PC-3 (cell line): ENCODE results near the gene SELENOI. TPM values are rescaled to one million over a fixed set of nuclear protein-coding genes. Genes with fewer than 3 reads are reported as not detected.
A peak's percentile ranks its signal among the peaks of the same experiment; 100 is the strongest.

Experiments
- ATAC-seq: fragments of 200-7000 bp; cut with Tn5 transposase; 2 replicates; pipeline ENCODE4 v1.9.1; 2020; ENCODE audit warnings: mild to moderate bottlenecking, moderate library complexity
- BruUV-seq: library from RNA; stranded (reverse); fragments of 400-500 nt; replicated peaks from 2 replicates; lab custom pipeline; 2021; lab: Mats Ljungman, UMichigan
- CTCF ChIA-PET: fragments of 300-600 bp; sonication (Branson Sonifier 250); formaldehyde crosslinking; loops from one replicate; lab custom pipeline; 2022; ENCODE audit warnings: antibody characterized with exemption; lab: Charles Lee
- POLR2A ChIA-PET: fragments of 300-600 bp; sonication (Branson Sonifier 250); formaldehyde crosslinking; loops from one replicate; lab custom pipeline; 2022; ENCODE audit warnings: antibody characterized with exemption; ENCODE audit not compliant: unreplicated experiment; lab: Charles Lee
- DNase-seq: peaks from one replicate; pipeline ENCODE4 v3.0.0-alpha.2; 2015
- H2AFZ ChIP-seq: fragments of 300-600 bp; sonication (generic); 2 replicates; pipeline ENCODE4 v1.6.0; 2016; ENCODE audit warnings: antibody characterized with exemption, low read length
- H3F3A ChIP-seq: fragments of 300-600 bp; sonication (generic); one replicate; pipeline ENCODE4 v1.6.0; 2017; ENCODE audit warnings: antibody characterized with exemption, low read length, control low read depth, mild to moderate bottlenecking; ENCODE audit not compliant: unreplicated experiment
- H3K27ac ChIP-seq: fragments of 300-600 bp; sonication (generic); 2 replicates; pipeline ENCODE4 v1.5.1; 2016; ENCODE audit warnings: mild to moderate bottlenecking, low read length
- H3K27me3 ChIP-seq: fragments of 300-600 bp; sonication (generic); 2 replicates; pipeline ENCODE4 v1.6.1; 2016; ENCODE audit warnings: low read length, mixed read lengths
- H3K36me3 ChIP-seq: fragments of 300-600 bp; sonication (generic); 2 replicates; pipeline ENCODE4 v1.6.1; 2016; ENCODE audit warnings: low read depth, mixed run types, low read length, mixed read lengths
- H3K4me1 ChIP-seq: fragments of 300-600 bp; sonication (generic); 2 replicates; pipeline ENCODE4 v1.5.1; 2016; ENCODE audit warnings: low read length; ENCODE audit not compliant: insufficient read depth
- H3K4me2 ChIP-seq: fragments of 300-600 bp; sonication (generic); 2 replicates; pipeline ENCODE4 v1.6.0; 2016; ENCODE audit warnings: low read length
- H3K4me3 ChIP-seq: fragments of 300-600 bp; sonication (generic); 2 replicates; pipeline ENCODE4 v1.5.1; 2016; ENCODE audit warnings: mild to moderate bottlenecking, low read length, mixed read lengths
- H3K79me2 ChIP-seq: fragments of 300-600 bp; sonication (generic); 2 replicates; pipeline ENCODE4 v1.6.1; 2017; ENCODE audit warnings: low read length, mixed read lengths
- H3K9ac ChIP-seq: fragments of 300-600 bp; sonication (generic); 2 replicates; pipeline ENCODE4 v1.6.0; 2016; ENCODE audit warnings: mild to moderate bottlenecking, low read length
- H3K9me2 ChIP-seq: fragments of 300-600 bp; sonication (generic); replicated peaks from 2 replicates; pipeline ENCODE4 v1.6.1; 2016; ENCODE audit warnings: mixed run types, low read length, mixed read lengths
- H3K9me3 ChIP-seq: fragments of 300-600 bp; sonication (generic); 2 replicates; pipeline ENCODE4 v1.6.1; 2016; ENCODE audit warnings: low read length, mixed read lengths
- H4K20me1 ChIP-seq: fragments of 300-600 bp; sonication (generic); 2 replicates; pipeline ENCODE4 v1.6.1; 2016; ENCODE audit warnings: low read length, mixed read lengths
- CTCF ChIP-seq: fragments of 300-600 bp; sonication (generic); conservative IDR thresholded peaks from 2 replicates; pipeline ENCODE4 v1.5.1; 2017; ENCODE audit warnings: antibody characterized with exemption, low read depth, mild to moderate bottlenecking, low read length
- EZH2 ChIP-seq: fragments of 300-600 bp; sonication (generic); IDR thresholded peaks from one replicate; pipeline ENCODE4 v1.6.1; 2017; ENCODE audit warnings: antibody characterized with exemption, mild to moderate bottlenecking, low read length; ENCODE audit not compliant: unreplicated experiment
- EZH2phosphoT487 ChIP-seq: fragments of 300-600 bp; sonication (generic); IDR thresholded peaks from 2 replicates; pipeline ENCODE4 v1.6.1; 2018; ENCODE audit warnings: mild to moderate bottlenecking, antibody characterized with exemption, low read length, borderline replicate concordance
- intact Hi-C: fragments of 100-400 bp; cut with micrococcal nuclease; formaldehyde crosslinking; loops from 2 replicates; pipeline ENCODE4 v1.9.0; 2023
- total RNA-seq: library from RNA; depleted of rRNA; stranded (reverse); fragments of >200 nt; gene quantifications from 2 replicates; pipeline ENCODE4 v1.2.3, GENCODE V29; 2014

The SELENOI gene
- total RNA-seq, 1 experiment from 2014 or later, result 22.3 TPM

- Histone ChIP-seq H3K27me3 (no peaks in the 10 kb centered on the region), H3K27ac (no peak overlapping the region), H3K36me3 (no peaks in the 10 kb centered on the region), H3K9me2 (no peaks in the 10 kb centered on the region), H3F3A (no peaks in the 10 kb centered on the region), H3K4me2 (no peak overlapping the region), H4K20me1 (no peaks in the 10 kb centered on the region), H3K9ac (no peak overlapping the region), H3K79me2 (no peaks in the 10 kb centered on the region), H2AFZ (no peak overlapping the region), H3K4me3 (no peak overlapping the region), H3K9me3 (no peaks in the 10 kb centered on the region), H3K4me1 (no peaks in the 10 kb centered on the region)
- DNase-seq (no peak), ATAC-seq (no peak)
- BruUV-seq, result no TSS peak
- intact Hi-C loops, result no loop called here
- ChIA-PET CTCF (no interaction called here), POLR2A (no interaction called here)
- TF ChIP-seq CTCF, result no peak
Observed at GRCh38 chr2:26313446-26313845, 32.5 kb upstream of the SELENOI start.

GRCh38 chr2:26314243-26314642 is 31.7 kb upstream of the SELENOI start:
- POLR2A ChIA-PET, result no interaction called here
- intact Hi-C loops, result no loop called here
- CTCF ChIA-PET, result no interaction called here

GRCh38 chr2:26316041-26316440 is 29.9 kb upstream of the SELENOI start:
- Histone ChIP-seq H4K20me1 (no peaks in the 10 kb centered on the region), H3K36me3 (no peaks in the 10 kb centered on the region), H3K27me3 (no peaks in the 10 kb centered on the region), H3K9ac (no peak overlapping the region), H3K27ac (no peak overlapping the region), H3K79me2 (no peaks in the 10 kb centered on the region), H3K4me2 (no peak overlapping the region), H3K4me3 (no peak overlapping the region), H3K4me1 (no peaks in the 10 kb centered on the region), H2AFZ (no peak overlapping the region), H3K9me3 (no peaks in the 10 kb centered on the region), H3F3A (no peaks in the 10 kb centered on the region), H3K9me2 (no peaks in the 10 kb centered on the region)
- POLR2A ChIA-PET, result no interaction called here
- no TSS peak for BruUV-seq
- DNase-seq, result peak; percentile 46
- CTCF ChIA-PET, result no interaction called here
- intact Hi-C loops, result no loop called here
- no peak for TF ChIP-seq EZH2
- peak; percentile 52 for TF ChIP-seq CTCF
- TF ChIP-seq EZH2phosphoT487, result no peak
- ATAC-seq, result peak; percentile 23; the same call in 1 of the 2 replicates

More at GRCh38 chr2:26314243-26314642, 31.7 kb upstream of the SELENOI start:
- DNase-seq (no peak), ATAC-seq (peak; percentile 22; the same call in 1 of the 2 replicates)
- TF ChIP-seq EZH2 (no peak), CTCF (no peak; the same call in 1 of the 2 replicates), EZH2phosphoT487 (no peak)
- H3K27ac ChIP-seq, result no peak overlapping the region
- no peak overlapping the region for H3K9ac ChIP-seq
- no peaks in the 10 kb centered on the region for H3K27me3 ChIP-seq
- H3F3A ChIP-seq, result no peaks in the 10 kb centered on the region
- H3K9me2 ChIP-seq, result no peaks in the 10 kb centered on the region
- no peak overlapping the region for H3K4me3 ChIP-seq
- no peaks in the 10 kb centered on the region for H3K9me3 ChIP-seq
- no peaks in the 10 kb centered on the region for H4K20me1 ChIP-seq
- no peaks in the 10 kb centered on the region for H3K36me3 ChIP-seq
- H3K79me2 ChIP-seq, result no peaks in the 10 kb centered on the region
- H3K4me1 ChIP-seq, result no peaks in the 10 kb centered on the region
- no peak overlapping the region for H3K4me2 ChIP-seq
- H2AFZ ChIP-seq, result no peak overlapping the region
- BruUV-seq, result no TSS peak
